ENCODE measurements around the gene CEP162. TPM values are rescaled to one million over a fixed set of nuclear protein-coding genes. Genes with fewer than 3 reads are reported as not detected.
"Not testable (repeated sequence)": the region's sequence is repeated elsewhere in the genome, so short reads cannot be mapped to it uniquely, and the experiment has no call there.

The CEP162 gene
- total and polyA plus RNA-seq, 2 experiments from 2014 or later, result 6.2 to 9.8 TPM

GRCh38 chr6:84123186-84123585 is 104.3 kb downstream of the CEP162 start:
- DNase-seq (ENCODE audit: low read depth in 1 of 2, low spot score in 1 of 2), result no peak
- H3K27ac ChIP-seq, result no peak overlapping the region
- TF ChIP-seq CTCF (IDR thresholded peaks at IDR 0.05; ENCODE audit: low read depth, low read length), result no peak
- H3K4me1 ChIP-seq (ENCODE audit: low read depth), result no peaks in the 10 kb centered on the region
- H3K36me3 ChIP-seq, result no peaks in the 10 kb centered on the region
- no peaks in the 10 kb centered on the region for H3K9me3 ChIP-seq (ENCODE audit: low read depth)
- H3K27me3 ChIP-seq, result no peaks in the 10 kb centered on the region
- no peak overlapping the region for H3K4me3 ChIP-seq

- no peak overlapping the region for H3K27ac ChIP-seq
- no peak for TF ChIP-seq CTCF (IDR thresholded peaks at IDR 0.05; ENCODE audit: low read depth, low read length)
- H3K27me3 ChIP-seq, result no peaks in the 10 kb centered on the region
- no peaks in the 10 kb centered on the region for H3K36me3 ChIP-seq
- H3K9me3 ChIP-seq (ENCODE audit: low read depth), result no peaks in the 10 kb centered on the region
- no peak overlapping the region for H3K4me3 ChIP-seq
- peak in 1 of 2 donors; percentile 1 for DNase-seq (ENCODE audit: low read depth in 1 of 2, low spot score in 1 of 2)
- H3K4me1 ChIP-seq (ENCODE audit: low read depth), result no peaks in the 10 kb centered on the region
Measured at GRCh38 chr6:84119277-84119676, 108.2 kb downstream of the CEP162 start.

GRCh38 chr6:84118191-84118590 is 109.3 kb downstream of the CEP162 start:
- no peaks in the 10 kb centered on the region for H3K9me3 ChIP-seq (ENCODE audit: low read depth)
- TF ChIP-seq CTCF (IDR thresholded peaks at IDR 0.05; ENCODE audit: low read depth, low read length), result no peak
- DNase-seq (ENCODE audit: low read depth in 1 of 2, low spot score in 1 of 2), result no peak
- H3K27ac ChIP-seq, result no peak overlapping the region
- no peaks in the 10 kb centered on the region for H3K4me1 ChIP-seq (ENCODE audit: low read depth)
- no peaks in the 10 kb centered on the region for H3K36me3 ChIP-seq
- H3K27me3 ChIP-seq, result no peaks in the 10 kb centered on the region
- H3K4me3 ChIP-seq, result no peak overlapping the region

- H3K36me3 ChIP-seq; H3K27me3 ChIP-seq; H3K27ac ChIP-seq; H3K9me3 ChIP-seq (ENCODE audit: low read depth); H3K4me3 ChIP-seq; H3K4me1 ChIP-seq (ENCODE audit: low read depth); DNase-seq (ENCODE audit: low read depth in 1 of 2, low spot score in 1 of 2): not testable (repeated sequence)
Measured at GRCh38 chr6:84114933-84115594, 112.4 kb downstream of the CEP162 start.

GRCh38 chr6:84111351-84111750 is 116.1 kb downstream of the CEP162 start:
- not testable (repeated sequence) for H3K27ac ChIP-seq; H3K4me3 ChIP-seq; H3K4me1 ChIP-seq (ENCODE audit: low read depth); H3K27me3 ChIP-seq; H3K36me3 ChIP-seq; H3K9me3 ChIP-seq (ENCODE audit: low read depth); DNase-seq (ENCODE audit: low read depth in 1 of 2, low spot score in 1 of 2)

- Histone ChIP-seq H3K27me3 (no peaks in the 10 kb centered on the region), H3K36me3 (no peaks in the 10 kb centered on the region), H3K4me3 (no peak overlapping the region), H3K4me1 (ENCODE audit: low read depth) (no peaks in the 10 kb centered on the region), H3K27ac (no peak overlapping the region), H3K9me3 (ENCODE audit: low read depth) (no peaks in the 10 kb centered on the region)
- DNase-seq (ENCODE audit: low read depth in 1 of 2, low spot score in 1 of 2), result no peak
- TF ChIP-seq CTCF (IDR thresholded peaks at IDR 0.05; ENCODE audit: low read depth, low read length), result no peak
Measured at GRCh38 chr6:84107495-84107894, 119.9 kb downstream of the CEP162 start.

- DNase-seq (ENCODE audit: low read depth in 1 of 2, low spot score in 1 of 2); H3K4me3 ChIP-seq: not testable (repeated sequence)
Measured at GRCh38 chr6:84105215-84105924, 122.1 kb downstream of the CEP162 start.

More at GRCh38 chr6:84105215-84105924, 122.1 kb downstream of the CEP162 start:
- not testable (repeated sequence) for H3K36me3 ChIP-seq; H3K27ac ChIP-seq; H3K9me3 ChIP-seq (ENCODE audit: low read depth); H3K4me1 ChIP-seq (ENCODE audit: low read depth); H3K27me3 ChIP-seq

All from cardiac muscle cell (in vitro differentiated cells and primary cell).